K562 (cell line): ENCODE measurements around the gene OR9Q1. TPM values are rescaled to one million over a fixed set of nuclear protein-coding genes. Genes with fewer than 3 reads are reported as not detected.

ENCODE experiments used
- ATAC-seq: fragments of 200-7000 bp; cut with Tn5 transposase; 3 replicates; pipeline ENCODE4 v1.9.1; 2020; ENCODE audit warnings: moderate library complexity
- BruUV-seq: library from RNA; stranded (reverse); fragments of 400-500 nt; replicated peaks from 2 replicates; lab custom pipeline; 2021; lab: Mats Ljungman, UMichigan
- CTCF ChIA-PET: fragments of 300-600 bp; formaldehyde crosslinking; extraction: SDS; loops from one replicate; lab custom pipeline; 2021; ENCODE audit warnings: low intra/inter-chr PET ratio; lab: Yijun Ruan, JAX
- POLR2A ChIA-PET: fragments of 300-600, 350-650 bp; sonication (Branson Sonifier 250); formaldehyde crosslinking; extraction: SDS; loops from one replicate; lab custom pipeline; 2021; ENCODE audit warnings: antibody characterized with exemption, inconsistent platforms; lab: Yijun Ruan, JAX
- DNase-seq, 4 experiments: peaks; one replicate each; pipeline versions ENCODE4 v3.0.0 to v3.0.0-alpha.2; 2011 to 2018; ENCODE audit warnings: low spot score in 3 of 4, mixed read lengths in 3 of 4; ENCODE audit errors: extremely low read depth in 1 of 4
- FAIRE-seq: peaks from 2 replicates; lab custom pipeline; 2011; peaks lifted over from hg19 to GRCh38; lab: Jason Lieb, UNC
- H2AFZ ChIP-seq: 2 replicates; pipeline ENCODE4 v1.6.0; 2011; ENCODE audit warnings: low read depth, low read length, control low read depth, inconsistent platforms
- H3K27ac ChIP-seq: fragments of 200-600 bp; 3 replicates; pipeline ENCODE4 v1.8.0; 2011; ENCODE audit warnings: low read depth, mild to moderate bottlenecking, control low read depth, inconsistent platforms, low read length, moderate library complexity, mixed read lengths; ENCODE audit errors: extremely low read depth
- H3K27me3 ChIP-seq, 2 experiments: fragments of 300-600 bp in 1 of 2; 2 replicates in 1 of 2; 3 replicates in 1 of 2; pipeline versions ENCODE4 v1.6.0 to v1.8.0; 2011; ENCODE audit warnings: inconsistent platforms in 2 of 2, low read length in 2 of 2, mild to moderate bottlenecking in 1 of 2, mixed read lengths in 1 of 2, moderate library complexity in 1 of 2; ENCODE audit not compliant: control insufficient read depth in 2 of 2, insufficient read depth in 2 of 2
- H3K36me3 ChIP-seq: fragments of 300-600 bp; 3 replicates; pipeline ENCODE4 v1.8.0; 2011; ENCODE audit warnings: mild to moderate bottlenecking, low read length, inconsistent platforms; ENCODE audit not compliant: control insufficient read depth, insufficient read depth
- H3K4me1 ChIP-seq, 2 experiments: fragments of 200-600 bp in 1 of 2; replicated peaks in 1 of 2; 2 replicates in 1 of 2; 3 replicates in 1 of 2; pipeline versions ENCODE4 v1.5.1 to v1.8.0; 2011; ENCODE audit warnings: inconsistent platforms in 2 of 2, low read length in 2 of 2, mild to moderate bottlenecking in 1 of 2, mixed read lengths in 1 of 2, moderate library complexity in 1 of 2; ENCODE audit not compliant: control insufficient read depth in 2 of 2, insufficient read depth in 2 of 2
- H3K4me2 ChIP-seq: 2 replicates; pipeline ENCODE4 v1.6.1; 2011; ENCODE audit warnings: low read length, control low read depth, inconsistent platforms, mixed read lengths; ENCODE audit not compliant: insufficient read depth
- H3K4me3 ChIP-seq: fragments of 200-600 bp; sonication (generic), shearing (Covaris generic); 2 replicates; pipeline ENCODE4 v1.5.1; 2016; ENCODE audit warnings: control low read depth, inconsistent platforms
- H3K79me2 ChIP-seq: fragments of 200-600 bp; 3 replicates; pipeline ENCODE4 v1.8.0; 2011; ENCODE audit warnings: low read length, inconsistent platforms; ENCODE audit not compliant: control insufficient read depth, insufficient read depth
- H3K9ac ChIP-seq, 2 experiments: 2 replicates each; pipeline versions ENCODE4 v1.6.0 to v1.6.1; 2011; ENCODE audit warnings: low read depth in 2 of 2, low read length in 2 of 2, control low read depth in 1 of 2, inconsistent platforms in 1 of 2, mild to moderate bottlenecking in 1 of 2, mixed read lengths in 1 of 2; ENCODE audit not compliant: insufficient read depth in 1 of 2
- H3K9me1 ChIP-seq: one replicate; pipeline ENCODE4 v1.6.0; 2011; ENCODE audit warnings: inconsistent platforms, mild to moderate bottlenecking, low read length, moderate library complexity; ENCODE audit not compliant: control insufficient read depth, insufficient read depth
- H3K9me3 ChIP-seq: replicated peaks from 2 replicates; pipeline ENCODE4 v1.5.1; 2011; ENCODE audit warnings: low read depth, low read length, inconsistent platforms; ENCODE audit not compliant: control insufficient read depth, insufficient read depth
- H4K20me1 ChIP-seq: replicated peaks from 2 replicates; pipeline ENCODE4 v1.6.1; 2011; ENCODE audit warnings: low read length, inconsistent platforms, mixed read lengths; ENCODE audit not compliant: control insufficient read depth, insufficient read depth
- FUS ChIP-seq: fragments of 200-400 bp; formaldehyde crosslinking; optimal IDR thresholded peaks from 2 replicates; pipeline ENCODE3; 2017; ENCODE audit warnings: low read depth, low read length
- HOXB6 ChIP-seq: fragments of 250-450 bp; sonication (Bioruptor Pico); IDR thresholded peaks from 2 replicates; pipeline ENCODE4 v1.5.1; 2022; ENCODE audit warnings: mild to moderate bottlenecking, borderline replicate concordance
- JUNB ChIP-seq: fragments of 450-650 bp; formaldehyde crosslinking; conservative IDR thresholded peaks from 2 replicates; pipeline ENCODE4 v1.4.0; 2020; ENCODE audit warnings: mild to moderate bottlenecking
- MTA2 ChIP-seq: fragments of 450-650 bp; IDR thresholded peaks from 2 replicates; pipeline ENCODE4 v1.6.1; 2016; ENCODE audit warnings: low read depth
- MYC ChIP-seq, 2 experiments: fragments of 250-450 bp in 1 of 2; sonication (Bioruptor Pico) in 1 of 2; IDR thresholded peaks; 2 replicates each; pipeline versions ENCODE4 v1.5.1 to v1.6.1; 2012 to 2021; ENCODE audit warnings: low read depth in 2 of 2, borderline replicate concordance in 1 of 2, improper control_type of control experiment in 1 of 2, low read length in 1 of 2, mild to moderate bottlenecking in 1 of 2, moderate library complexity in 1 of 2
- NFIC ChIP-seq: fragments of 450-650 bp; IDR thresholded peaks from 2 replicates; pipeline ENCODE4 v1.6.1; 2017; ENCODE audit warnings: mild to moderate bottlenecking, inconsistent platforms
- TAF9B ChIP-seq: fragments of 450-650 bp; IDR thresholded peaks from 2 replicates; pipeline ENCODE4 v1.6.1; 2018; ENCODE audit warnings: mild to moderate bottlenecking; ENCODE audit not compliant: partially characterized antibody
- ZKSCAN8 ChIP-seq: fragments of 200-800 bp; sonication (Bioruptor generic); IDR thresholded peaks from 2 replicates; pipeline ENCODE4 v1.6.1; 2016; ENCODE audit warnings: missing genetic modification characterization, missing compliant biosample characterization
- ZNF174 ChIP-seq: fragments of 250-450 bp; sonication (Bioruptor Pico); IDR thresholded peaks from 2 replicates; pipeline ENCODE4 v1.4.0; 2020; ENCODE audit warnings: mild to moderate bottlenecking
- ZNF75A ChIP-seq: fragments of 450-650 bp; formaldehyde crosslinking; IDR thresholded peaks from 2 replicates; pipeline ENCODE4 v1.4.0; 2020; ENCODE audit warnings: mild to moderate bottlenecking
- ZNF830 ChIP-seq: fragments of 250-450 bp; sonication (Bioruptor Pico); IDR thresholded peaks from 2 replicates; pipeline ENCODE4 v1.5.0; 2021; ENCODE audit warnings: mild to moderate bottlenecking
- ZSCAN29 ChIP-seq: fragments of 450-650 bp; IDR thresholded peaks from 2 replicates; pipeline ENCODE4 v1.6.1; 2017
- WGBS: fragments of 100-300 bp; shearing (Covaris generic); methylation state at CpG from one replicate; pipeline ENCODE4 v1.1.6; 2016; ENCODE audit warnings: low coverage, mixed read lengths; ENCODE audit not compliant: insufficient coverage; ENCODE audit errors: missing lambda C conversion rate; 5-methylcytosine and 5-hydroxymethylcytosine counted together
- in situ Hi-C: fragments of 300-500 bp; cut with MboI; formaldehyde crosslinking; loops from 4 replicates; pipeline ENCODE4 v1.15.0; 2018; ENCODE audit warnings: inconsistent platforms, mixed read lengths
- intact Hi-C: fragments of 100-400 bp; cut with micrococcal nuclease; formaldehyde crosslinking; loops from 2 replicates; pipeline ENCODE4 v1.14.2; 2022
- polyA plus RNA-seq, 8 experiments: library from polyadenylated mRNA; depleted of rRNA in 4 of 8; stranded (reverse) in 5 of 8; unstranded in 3 of 8; fragments of >200 nt; fragmentation: Nextera tagmentation in 2 of 8; fragmentation: Illumina TruSeq in 1 of 8; extraction: Ambion mirVana in 2 of 8; extraction: Trizol in 1 of 8; gene quantifications; 2 replicates each; pipeline versions ENCODE4 v1.2.1 to v1.2.3, GENCODE V29; 2011 to 2014; ENCODE audit warnings: inconsistent platforms in 1 of 8, missing spikeins in 1 of 8
- total RNA-seq, 7 experiments: library from RNA; depleted of rRNA in 6 of 7; stranded (reverse); fragments of >200 nt in 6 of 7; fragmentation: Illumina TruSeq in 2 of 7; extraction: Trizol in 2 of 7; gene quantifications; 2 replicates each; pipeline versions ENCODE4 v1.2.1 to v1.2.3, GENCODE V29; 2011 to 2021; ENCODE audit warnings: low replicate concordance in 1 of 7
- TF ChIP-seq, protein P1 (sequence below): fragments of 450-650 bp; formaldehyde crosslinking; IDR thresholded peaks from 2 replicates; pipeline ENCODE4 v1.4.0; 2020; ENCODE audit warnings: mild to moderate bottlenecking, moderate library complexity
- TF ChIP-seq, protein P2 (sequence below): IDR thresholded peaks from 2 replicates; pipeline ENCODE4 v1.6.1; 2014; ENCODE audit warnings: antibody characterized with exemption

Gene OR9Q1
- total and polyA plus RNA-seq, 9 of the 15 experiments (the other 6 are each of a cell fraction or from before 2014, with no cell fraction given): not detected

DNA sequence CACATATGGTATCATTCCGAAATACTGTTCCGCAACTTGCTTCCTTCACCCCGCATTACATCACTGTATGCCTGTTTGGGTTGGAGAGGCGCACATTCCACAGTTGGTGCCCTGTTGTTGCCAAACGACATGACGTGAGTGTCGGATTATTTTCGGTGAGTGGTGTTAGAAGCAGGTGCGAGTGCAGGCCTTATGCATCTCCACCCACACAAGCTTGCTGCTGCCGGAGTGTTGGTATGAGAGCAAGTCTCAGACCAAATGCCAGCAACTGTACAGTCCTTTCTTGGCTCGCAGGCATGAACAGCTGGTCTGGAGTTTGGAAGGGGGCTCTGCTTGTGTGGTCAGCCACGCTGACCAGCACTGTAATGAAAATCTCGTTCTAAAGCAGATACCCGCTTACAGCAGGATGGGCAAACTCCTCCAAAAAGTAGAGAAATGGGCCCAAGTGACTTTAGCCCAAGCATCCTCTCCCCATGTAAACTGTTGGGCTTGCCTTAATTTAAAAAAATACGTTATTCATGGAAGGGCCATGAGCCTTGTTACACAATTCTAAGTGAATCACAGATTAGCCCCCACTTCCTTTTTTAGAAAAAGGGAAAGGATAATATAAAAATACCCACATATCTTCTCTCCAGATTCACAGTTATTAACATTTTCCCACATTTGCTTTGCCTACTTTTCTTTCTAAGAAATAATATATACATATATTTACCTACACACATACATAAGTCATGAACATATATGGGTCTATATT, 48.7 kb upstream of the OR9Q1 start:
- Histone ChIP-seq H3K27ac (no peak overlapping the region), H2AFZ (no peak overlapping the region), H3K9ac (no peak overlapping the region), H3K9me1 (no peaks in the 10 kb centered on the region), H3K9me3 (no peaks in the 10 kb centered on the region), H4K20me1 (no peaks in the 10 kb centered on the region), H3K27me3 (peaks cover 0 to 6% of the 10 kb centered on the region in 2 experiments; a peak in 2 of 5 replicates), H3K4me1 (no peaks in the 10 kb centered on the region), H3K36me3 (no peaks in the 10 kb centered on the region), H3K4me2 (no peak overlapping the region), H3K4me3 (no peak overlapping the region), H3K79me2 (no peaks in the 10 kb centered on the region)
- 2% methylated on average over 15 of the region's 15 CpGs for WGBS
- ATAC-seq (no peak), FAIRE-seq (no peak), DNase-seq (no peak)
- TF ChIP-seq TAF9B (no peak), FUS (no peak), ZSCAN29 (no peak), HOXB6 (CRISPR knock-in tag) (no peak), MTA2 (no peak)
- in situ Hi-C loops: no loop called here
- ChIA-PET POLR2A (interaction anchor here (0.5 kb wide), 1 partner anchor 736 kb away, joined by 3 read pairs; no protein-coding TSS in a partner anchor), CTCF (no interaction called here)
- intact Hi-C loops: no loop called here
- no TSS peak for BruUV-seq

DNA sequence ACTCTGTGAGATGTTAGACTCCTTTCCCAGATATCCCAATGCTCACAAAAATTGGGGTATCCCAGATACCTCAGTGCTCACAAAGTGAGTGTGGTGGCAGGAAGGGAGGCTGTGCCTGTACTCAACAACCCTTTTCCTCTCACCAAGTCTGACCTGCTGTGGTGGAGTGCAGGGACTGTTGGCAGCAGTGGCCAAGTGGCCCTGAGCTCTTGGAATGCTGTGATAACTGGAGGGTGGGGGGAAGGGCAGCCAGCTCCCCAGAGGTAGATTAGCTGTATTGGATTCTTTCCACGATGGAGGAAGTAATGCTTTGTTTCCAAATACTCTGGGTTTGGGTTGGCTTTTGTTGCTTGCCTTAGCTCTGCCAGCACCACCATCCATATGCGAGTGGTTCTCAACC, 46.0 kb upstream of the OR9Q1 start:
- Histone ChIP-seq H4K20me1 (no peaks in the 10 kb centered on the region), H3K4me3 (no peak overlapping the region), H3K4me1 (no peaks in the 10 kb centered on the region), H3K9me1 (no peaks in the 10 kb centered on the region), H3K27me3 (peaks cover 0 to 6% of the 10 kb centered on the region in 2 experiments; a peak in 2 of 5 replicates), H3K79me2 (no peaks in the 10 kb centered on the region), H3K9me3 (no peaks in the 10 kb centered on the region), H2AFZ (no peak overlapping the region), H3K27ac (no peak overlapping the region), H3K36me3 (no peaks in the 10 kb centered on the region), H3K4me2 (no peak overlapping the region), H3K9ac (no peak overlapping the region)
- ATAC-seq (no peak), FAIRE-seq (no peak), DNase-seq (no peak)
- ChIA-PET CTCF (no interaction called here), POLR2A (interaction anchor here (0.6 kb wide), 1 partner anchor 417 kb away, joined by 3 read pairs; no protein-coding TSS in a partner anchor)
- 0% methylated on average over 2 of the region's 2 CpGs for WGBS
- BruUV-seq: no TSS peak
- in situ Hi-C loops (no loop called here), intact Hi-C loops (no loop called here)
- TF ChIP-seq ZKSCAN8 (CRISPR knock-in tag) (no peak), ZNF75A (no peak), MYC (IDR thresholded peaks at IDR 0.05; ENCODE audit: low read depth, low read length) (no peak), MYC (CRISPR knock-in tag; IDR thresholded peaks at IDR 0.05; ENCODE audit: borderline replicate concordance, low read depth) (no peak), ZNF174 (CRISPR knock-in tag) (no peak), JUNB (CRISPR knock-in tag) (no peak), NFIC (no peak), ZNF830 (no peak)
- TF ChIP-seq, protein P1, sequence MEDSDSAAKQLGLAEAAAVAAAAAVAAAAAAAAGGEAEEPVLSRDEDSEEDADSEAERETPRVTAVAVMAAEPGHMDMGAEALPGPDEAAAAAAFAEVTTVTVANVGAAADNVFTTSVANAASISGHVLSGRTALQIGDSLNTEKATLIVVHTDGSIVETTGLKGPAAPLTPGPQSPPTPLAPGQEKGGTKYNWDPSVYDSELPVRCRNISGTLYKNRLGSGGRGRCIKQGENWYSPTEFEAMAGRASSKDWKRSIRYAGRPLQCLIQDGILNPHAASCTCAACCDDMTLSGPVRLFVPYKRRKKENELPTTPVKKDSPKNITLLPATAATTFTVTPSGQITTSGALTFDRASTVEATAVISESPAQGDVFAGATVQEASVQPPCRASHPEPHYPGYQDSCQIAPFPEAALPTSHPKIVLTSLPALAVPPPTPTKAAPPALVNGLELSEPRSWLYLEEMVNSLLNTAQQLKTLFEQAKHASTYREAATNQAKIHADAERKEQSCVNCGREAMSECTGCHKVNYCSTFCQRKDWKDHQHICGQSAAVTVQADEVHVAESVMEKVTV: no peak
- TF ChIP-seq, protein P2, sequence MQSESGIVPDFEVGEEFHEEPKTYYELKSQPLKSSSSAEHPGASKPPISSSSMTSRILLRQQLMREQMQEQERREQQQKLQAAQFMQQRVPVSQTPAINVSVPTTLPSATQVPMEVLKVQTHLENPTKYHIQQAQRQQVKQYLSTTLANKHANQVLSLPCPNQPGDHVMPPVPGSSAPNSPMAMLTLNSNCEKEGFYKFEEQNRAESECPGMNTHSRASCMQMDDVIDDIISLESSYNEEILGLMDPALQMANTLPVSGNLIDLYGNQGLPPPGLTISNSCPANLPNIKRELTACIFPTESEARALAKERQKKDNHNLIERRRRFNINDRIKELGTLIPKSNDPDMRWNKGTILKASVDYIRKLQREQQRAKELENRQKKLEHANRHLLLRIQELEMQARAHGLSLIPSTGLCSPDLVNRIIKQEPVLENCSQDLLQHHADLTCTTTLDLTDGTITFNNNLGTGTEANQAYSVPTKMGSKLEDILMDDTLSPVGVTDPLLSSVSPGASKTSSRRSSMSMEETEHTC: no peak
